KMS-11 (cell line): Measurements from ENCODE around the gene RERE.

Source experiments
- H2AFZ ChIP-seq: fragments of 200-600 bp; sonication (generic); 2 replicates; pipeline ENCODE4 v1.6.1; 2016; ENCODE audit warnings: antibody characterized with exemption, mixed run types, low read depth
- H3K27ac ChIP-seq: fragments of 200-600 bp; sonication (generic); 2 replicates; pipeline ENCODE4 v1.6.1; 2016; ENCODE audit warnings: mild to moderate bottlenecking, mixed run types
- H3K27me3 ChIP-seq: fragments of 200-600 bp; sonication (generic); 2 replicates; pipeline ENCODE4 v1.6.1; 2017; ENCODE audit warnings: mild to moderate bottlenecking, low read depth, mixed run types, moderate library complexity; ENCODE audit not compliant: insufficient read depth
- H3K36me3 ChIP-seq: fragments of 200-600 bp; sonication (generic); 2 replicates; pipeline ENCODE4 v1.6.1; 2017; ENCODE audit warnings: mild to moderate bottlenecking, mixed run types; ENCODE audit not compliant: insufficient read depth
- H3K4me1 ChIP-seq: fragments of 200-600 bp; sonication (generic); 2 replicates; pipeline ENCODE4 v1.6.1; 2016; ENCODE audit warnings: mild to moderate bottlenecking, low read depth, mixed run types; ENCODE audit not compliant: poor library complexity, severe bottlenecking
- H3K4me2 ChIP-seq: fragments of 200-600 bp; sonication (generic); 2 replicates; pipeline ENCODE4 v1.7.0; 2016; ENCODE audit warnings: mild to moderate bottlenecking, mixed run types
- H3K4me3 ChIP-seq: fragments of 200-600 bp; sonication (generic); IDR thresholded peaks from 2 replicates; pipeline ENCODE4 v1.6.1; 2017; ENCODE audit warnings: low read depth, low read length, mixed read lengths; ENCODE audit not compliant: insufficient read depth
- H3K79me2 ChIP-seq: fragments of 200-600 bp; sonication (generic); 2 replicates; pipeline ENCODE4 v1.6.1; 2016; ENCODE audit warnings: low read depth, mixed run types; ENCODE audit not compliant: insufficient read depth
- H3K9ac ChIP-seq: fragments of 200-600 bp; sonication (generic); 2 replicates; pipeline ENCODE4 v1.6.1; 2016; ENCODE audit warnings: mild to moderate bottlenecking, mixed run types
- H4K20me1 ChIP-seq: fragments of 200-600 bp; sonication (generic); 2 replicates; pipeline ENCODE4 v1.6.1; 2016; ENCODE audit warnings: mild to moderate bottlenecking, mixed run types; ENCODE audit not compliant: insufficient read depth
- CTCF ChIP-seq: fragments of 200-600 bp; sonication (generic); conservative IDR thresholded peaks from 2 replicates; pipeline ENCODE4 v1.6.1; 2017; ENCODE audit warnings: low read depth, mild to moderate bottlenecking, antibody characterized with exemption, low read length, moderate library complexity, mixed read lengths

Gene RERE

GRCh38 chr1:8782001-8782620 lies 35.3 kb downstream of the RERE start:
- H4K20me1 ChIP-seq: no peaks in the 10 kb centered on the region
- H3K4me1 ChIP-seq: no peaks in the 10 kb centered on the region
- H3K9ac ChIP-seq: no peak overlapping the region
- H3K27me3 ChIP-seq: no peaks in the 10 kb centered on the region
- no peak overlapping the region for H3K4me2 ChIP-seq
- H3K27ac ChIP-seq: no peak overlapping the region
- no peak overlapping the region for H3K4me3 ChIP-seq
- no peak for TF ChIP-seq CTCF
- H3K36me3 ChIP-seq: no peaks in the 10 kb centered on the region
- no peak overlapping the region for H2AFZ ChIP-seq
- no peaks in the 10 kb centered on the region for H3K79me2 ChIP-seq

DNA sequence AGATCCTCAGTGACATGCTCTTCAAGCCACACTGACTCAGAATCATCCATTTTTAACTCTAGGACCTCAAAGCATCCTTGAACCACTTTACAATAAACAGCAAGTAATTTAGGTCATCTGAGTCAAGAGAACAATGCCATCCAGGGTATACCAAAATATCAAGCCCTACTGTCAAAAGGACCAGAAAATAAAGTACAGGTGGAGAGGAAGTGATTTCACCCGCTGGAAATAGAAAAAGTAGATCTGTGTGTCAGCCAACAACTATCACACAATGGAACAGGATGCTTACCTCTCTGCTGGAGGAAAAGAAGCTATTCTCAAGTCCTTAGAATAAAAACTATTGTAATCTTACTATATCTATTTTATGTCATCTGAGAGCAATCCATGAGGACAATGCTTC lies 37.0 kb downstream of the RERE start:
- Histone ChIP-seq H3K79me2 (no peaks in the 10 kb centered on the region), H3K4me1 (no peaks in the 10 kb centered on the region), H3K27ac (no peak overlapping the region), H3K4me2 (no peak overlapping the region), H3K27me3 (no peaks in the 10 kb centered on the region), H4K20me1 (no peaks in the 10 kb centered on the region), H3K36me3 (no peaks in the 10 kb centered on the region), H3K9ac (no peak overlapping the region), H3K4me3 (no peak overlapping the region), H2AFZ (no peak overlapping the region)
- TF ChIP-seq CTCF: no peak

GRCh38 chr1:8777867-8778266 lies 39.6 kb downstream of the RERE start:
- Histone ChIP-seq H3K36me3 (no peaks in the 10 kb centered on the region), H3K9ac (no peak overlapping the region), H3K27me3 (no peaks in the 10 kb centered on the region), H3K4me2 (no peak overlapping the region), H3K4me3 (no peak overlapping the region), H2AFZ (no peak overlapping the region), H3K27ac (no peak overlapping the region), H3K79me2 (no peaks in the 10 kb centered on the region), H3K4me1 (no peaks in the 10 kb centered on the region), H4K20me1 (no peaks in the 10 kb centered on the region)
- no peak for TF ChIP-seq CTCF

GRCh38 chr1:8776104-8776503 lies 41.3 kb downstream of the RERE start:
- Histone ChIP-seq H3K9ac (no peak overlapping the region), H3K4me1 (no peaks in the 10 kb centered on the region), H3K4me3 (no peak overlapping the region), H4K20me1 (no peaks in the 10 kb centered on the region), H3K27me3 (no peaks in the 10 kb centered on the region), H3K27ac (no peak overlapping the region), H3K36me3 (no peaks in the 10 kb centered on the region), H3K4me2 (no peak overlapping the region), H3K79me2 (no peaks in the 10 kb centered on the region), H2AFZ (no peak overlapping the region)
- TF ChIP-seq CTCF: no peak
